Activated CD4-positive, alpha-beta T cell treated with anti-CD3 and anti-CD28 coated beads, Interleukin-2, amount 50 U/mL, for 16 hours (primary cell): ENCODE measurements around the gene GUCA1C.

ENCODE experiments used
- DNase-seq: peaks from one replicate; pipeline ENCODE4 v3.0.0-alpha.2; 2020

GUCA1C gene, protein sequence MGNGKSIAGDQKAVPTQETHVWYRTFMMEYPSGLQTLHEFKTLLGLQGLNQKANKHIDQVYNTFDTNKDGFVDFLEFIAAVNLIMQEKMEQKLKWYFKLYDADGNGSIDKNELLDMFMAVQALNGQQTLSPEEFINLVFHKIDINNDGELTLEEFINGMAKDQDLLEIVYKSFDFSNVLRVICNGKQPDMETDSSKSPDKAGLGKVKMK

DNA sequence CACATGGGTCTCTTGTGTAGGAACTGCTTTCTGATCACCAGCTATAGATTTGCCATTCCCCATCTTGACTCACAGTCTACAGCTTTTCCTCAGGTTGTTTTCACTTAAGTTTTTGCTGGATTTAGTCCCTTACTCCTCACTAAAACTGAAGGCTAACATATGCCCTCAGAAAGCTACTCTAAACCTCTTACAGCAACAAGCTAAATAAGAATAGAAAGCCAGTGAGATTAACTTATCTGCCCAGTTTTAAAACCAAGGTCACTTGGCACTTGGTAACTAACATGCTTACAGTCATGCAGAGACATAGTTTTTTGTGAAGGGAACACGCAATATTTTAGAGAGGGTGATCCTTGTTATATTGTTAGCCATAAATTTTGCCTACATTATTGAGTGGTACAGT, at the start of gene GUCA1C:
Gene GUCA1C, minus strand, starts transcription at position 180 of the 400 bp plus-strand sequence. Its CDS starts 117 bp downstream, at position 63.
- DNase-seq, result no peak

- DNase-seq, result no peak
Observed at GRCh38 chr3:108998436-108998835, 44.8 kb upstream of the GUCA1C start.

- DNase-seq, result no peak
Observed at GRCh38 chr3:108985844-108986243, 32.2 kb upstream of the GUCA1C start.

DNA sequence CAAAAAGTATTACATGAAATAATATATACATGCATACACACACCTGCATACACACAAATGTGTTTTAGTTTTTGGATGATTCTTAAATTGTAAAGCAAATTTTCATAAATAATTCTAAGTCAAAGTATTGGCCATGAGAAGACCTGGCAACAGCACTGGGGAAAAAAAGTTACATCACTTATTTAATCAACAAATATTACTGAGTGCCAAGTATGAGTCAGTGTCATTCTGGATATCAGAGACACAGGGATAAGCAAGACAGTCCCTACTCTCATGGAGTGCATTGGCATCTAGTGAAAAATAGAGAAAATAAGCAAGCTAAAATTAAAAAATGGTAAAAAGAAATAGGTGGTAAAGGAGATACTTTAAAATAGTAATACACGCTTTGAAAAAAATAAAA, 29.4 kb upstream of the GUCA1C start:
- DNase-seq, result no peak

DNA sequence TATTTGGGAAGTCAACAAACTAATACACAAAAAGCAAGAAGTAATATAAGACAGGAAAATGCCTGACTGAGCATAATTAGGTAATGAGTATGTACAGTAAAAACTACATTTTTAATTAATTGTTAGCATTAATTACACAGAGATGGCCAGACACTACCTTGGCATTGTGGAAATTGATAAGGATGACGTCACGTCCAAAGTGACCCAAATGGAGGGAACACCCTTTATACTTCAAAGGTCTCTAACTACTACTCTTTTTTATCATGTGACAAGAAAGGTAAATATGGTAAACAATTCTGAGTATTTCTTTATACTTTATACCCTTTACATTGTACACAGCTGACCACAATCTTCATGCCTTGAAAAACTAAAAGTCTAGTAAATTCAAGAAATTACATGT, 22.4 kb upstream of the GUCA1C start:
- DNase-seq, result no peak

DNA sequence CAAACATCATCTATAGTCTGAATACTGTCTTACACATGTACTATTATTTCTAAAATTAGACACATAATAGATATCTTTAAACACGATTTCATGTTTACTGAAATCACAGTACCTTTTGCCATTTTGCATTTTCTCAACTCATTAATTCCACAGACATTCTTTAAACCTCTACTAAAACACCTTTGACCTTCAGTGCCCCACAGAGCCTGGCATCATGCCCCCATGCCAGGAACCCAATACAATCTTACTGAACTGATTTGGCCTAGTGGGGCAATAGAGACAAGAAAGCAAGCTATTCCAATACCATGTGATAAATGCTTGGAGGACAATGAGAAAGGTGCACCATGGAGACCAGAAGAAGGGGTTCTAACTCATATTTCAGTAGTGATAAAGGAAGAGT, 19.3 kb upstream of the GUCA1C start:
- no peak for DNase-seq

DNA sequence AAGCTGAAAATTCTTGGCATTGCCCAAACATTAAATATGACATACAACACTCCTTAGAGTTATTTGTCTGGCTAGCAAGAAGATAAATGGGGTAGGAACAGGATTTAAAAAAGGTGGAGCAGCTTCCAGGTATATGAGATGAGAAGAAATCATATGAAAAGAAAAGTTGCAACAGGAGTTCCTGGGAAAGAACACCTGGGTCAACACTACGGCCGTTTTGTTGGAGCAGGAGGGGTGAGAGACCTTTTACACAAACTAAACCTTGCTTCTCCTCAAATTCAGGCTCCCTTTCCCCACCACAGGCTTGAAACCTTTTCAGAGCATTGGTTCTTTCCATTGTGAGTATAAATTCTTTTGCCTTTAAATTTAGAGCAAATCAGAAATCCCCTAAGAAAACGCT, 18.8 kb upstream of the GUCA1C start:
- no peak for DNase-seq

- no peak for DNase-seq
Observed at GRCh38 chr3:108970561-108970960, 16.9 kb upstream of the GUCA1C start.

DNA sequence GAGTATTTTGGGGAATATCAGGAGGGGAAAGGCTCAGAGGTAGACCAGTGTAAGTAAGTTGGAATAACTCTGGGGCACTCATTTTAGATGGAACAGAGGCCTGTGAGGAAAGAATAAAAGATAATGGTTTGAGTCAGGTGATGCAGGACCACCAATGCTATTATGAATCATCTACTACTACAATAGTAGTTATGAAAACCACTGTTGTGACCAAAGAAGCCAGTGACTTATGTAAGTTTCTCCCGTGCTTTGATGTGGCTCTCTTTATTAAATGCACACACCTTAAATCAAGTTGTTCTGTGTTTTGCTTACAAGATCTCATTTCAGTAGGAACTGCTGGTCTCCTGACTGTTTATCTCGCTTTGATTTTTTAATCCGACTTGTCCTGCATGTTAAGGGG, 13.1 kb upstream of the GUCA1C start:
- DNase-seq, result peak; percentile 14

- no peak for DNase-seq
Observed at GRCh38 chr3:108959017-108959416, 5.3 kb upstream of the GUCA1C start.

GRCh38 chr3:108953210-108953609, 469 bp downstream of the GUCA1C start:
- DNase-seq, result no peak

GRCh38 chr3:108951820-108952501, 1.7 kb downstream of the GUCA1C start:
- DNase-seq, result no peak

GRCh38 chr3:108947855-108948254, 5.8 kb downstream of the GUCA1C start:
- DNase-seq, result no peak

DNA sequence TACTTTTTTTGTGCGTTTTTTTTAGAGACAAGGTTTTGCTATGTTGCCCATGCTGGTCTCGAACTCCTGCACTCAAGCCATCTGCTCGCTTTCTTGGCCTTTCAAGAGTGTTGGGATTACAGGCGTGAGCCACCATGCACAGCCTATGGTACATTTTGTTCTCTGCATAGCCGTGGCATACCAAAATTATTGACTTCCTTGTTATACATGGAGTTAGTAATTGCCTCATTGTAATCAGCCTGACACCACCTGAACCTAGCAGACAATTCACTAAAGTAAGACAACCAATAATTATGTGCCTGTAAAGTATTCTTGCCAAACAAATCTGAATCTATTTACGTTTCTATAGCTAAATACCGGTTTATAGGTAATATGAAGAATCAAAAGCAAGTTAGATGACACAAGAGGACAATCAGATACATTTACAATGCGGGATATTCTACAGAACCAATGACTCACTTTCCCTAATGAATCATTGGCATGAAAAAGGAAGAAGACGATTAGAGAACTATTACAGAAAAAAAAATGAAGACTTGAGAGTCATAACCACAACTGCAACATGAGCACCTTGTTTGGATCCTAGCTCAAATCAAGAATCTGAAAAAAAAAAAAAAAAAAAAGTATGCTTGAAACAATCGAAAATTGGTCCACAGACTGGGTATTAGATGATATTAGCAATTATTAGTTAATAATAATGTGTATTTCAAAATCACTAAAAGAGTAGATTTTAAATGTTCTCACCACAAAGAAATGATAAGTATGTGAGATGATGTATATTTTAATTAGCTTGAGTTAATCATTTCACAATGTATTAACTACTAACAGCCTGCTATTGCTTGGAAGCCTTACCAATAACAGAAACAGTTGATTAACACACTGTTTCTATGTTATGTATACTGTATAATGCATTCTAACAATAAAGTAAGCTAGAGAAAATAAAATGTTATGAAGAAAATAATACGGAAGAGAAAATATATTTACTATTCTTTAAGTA, 7.1 kb downstream of the GUCA1C start:
- no peak for DNase-seq

DNA sequence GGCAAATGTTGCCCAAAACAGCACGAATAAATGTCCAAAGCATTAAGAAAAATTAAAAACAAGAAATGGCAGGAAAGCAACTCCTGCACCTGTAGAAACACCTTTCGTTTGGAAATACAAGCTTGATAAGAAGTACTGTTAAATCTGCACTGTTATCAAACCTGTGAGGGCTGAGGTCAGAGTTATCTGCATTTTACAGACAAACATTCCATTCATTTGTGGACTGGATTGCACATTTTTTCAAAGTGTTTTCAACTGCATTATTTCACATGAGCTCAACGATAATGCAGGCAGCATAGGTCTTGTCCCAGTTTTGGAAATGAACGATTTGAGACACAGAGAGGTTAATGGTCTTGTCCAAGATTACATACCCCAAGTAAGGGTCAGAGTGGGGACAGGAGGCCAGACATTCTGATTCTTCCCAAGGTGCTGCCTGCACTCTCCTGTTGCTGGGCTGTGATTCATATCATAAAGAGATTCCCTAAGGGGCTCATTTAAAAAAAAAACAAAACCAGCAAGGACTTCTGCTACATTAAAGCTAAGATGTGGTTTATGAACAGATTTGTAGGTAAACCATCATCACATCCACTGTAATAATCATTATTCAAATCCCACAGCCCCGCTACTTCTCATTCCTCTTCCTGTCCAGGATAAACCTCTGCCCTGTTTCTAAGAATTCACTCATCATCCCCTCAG, 13.0 kb downstream of the GUCA1C start:
- no peak for DNase-seq

- no peak for DNase-seq
Observed at GRCh38 chr3:108940166-108940565, 13.5 kb downstream of the GUCA1C start.

DNA sequence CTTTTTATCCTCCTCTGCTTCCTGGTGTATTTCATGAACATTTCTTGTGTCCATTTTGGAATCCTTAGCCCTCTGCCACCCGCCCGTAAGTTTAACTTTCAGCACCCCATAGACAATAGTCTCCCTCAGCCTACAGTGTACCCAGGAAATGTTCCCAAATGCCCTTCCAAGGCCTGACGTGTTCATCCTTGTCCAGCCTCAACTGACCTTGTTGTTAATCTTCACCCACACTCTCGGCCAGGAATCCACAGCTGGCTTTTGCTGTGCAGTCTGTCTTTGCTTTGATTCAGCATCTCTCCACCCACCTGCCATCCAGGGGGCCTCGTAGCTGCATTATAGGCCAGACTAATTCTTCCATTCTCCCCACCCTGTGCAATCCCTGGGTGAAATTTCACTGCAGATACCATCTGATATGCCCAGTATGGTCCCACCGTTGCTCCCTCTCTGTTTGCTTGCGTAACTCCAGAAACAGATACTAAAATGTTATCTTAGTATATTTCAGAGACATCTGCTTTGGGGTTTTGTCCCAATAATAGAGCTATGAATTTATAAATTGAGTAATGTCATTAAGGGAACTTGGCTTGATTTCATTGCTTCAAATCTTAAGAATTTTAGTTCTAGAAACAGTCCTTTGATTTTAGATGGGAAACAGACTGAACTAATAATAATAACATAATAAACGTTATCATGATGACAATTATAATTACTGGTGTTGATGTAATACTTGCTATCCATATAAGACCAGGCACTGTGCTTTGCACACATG, 16.6 kb downstream of the GUCA1C start:
- no peak for DNase-seq

- DNase-seq, result no peak
Observed at GRCh38 chr3:108931035-108931434, 22.6 kb downstream of the GUCA1C start.

DNA sequence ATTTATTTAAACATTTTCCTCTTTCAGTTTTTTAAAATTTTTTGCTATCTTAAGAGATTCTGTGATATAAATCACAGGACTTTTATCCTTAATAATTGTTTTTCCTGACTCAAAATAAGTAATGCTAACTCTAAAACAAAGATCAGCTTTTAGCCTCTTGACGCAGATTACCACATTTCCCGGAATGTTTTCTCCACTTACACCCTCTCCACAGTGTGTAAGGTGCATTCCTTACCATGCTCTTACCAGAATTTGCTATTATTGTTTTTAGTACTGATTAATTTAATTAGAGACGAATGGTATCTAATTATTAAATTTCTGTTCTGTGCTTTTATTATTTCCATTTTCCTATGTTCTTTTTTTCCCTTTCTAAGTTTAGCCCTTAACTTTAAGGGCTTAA, 34.8 kb downstream of the GUCA1C start:
- DNase-seq, result no peak

- peak; percentile 83 for DNase-seq
Observed at GRCh38 chr3:108914774-108915641, 38.7 kb downstream of the GUCA1C start.

DNA sequence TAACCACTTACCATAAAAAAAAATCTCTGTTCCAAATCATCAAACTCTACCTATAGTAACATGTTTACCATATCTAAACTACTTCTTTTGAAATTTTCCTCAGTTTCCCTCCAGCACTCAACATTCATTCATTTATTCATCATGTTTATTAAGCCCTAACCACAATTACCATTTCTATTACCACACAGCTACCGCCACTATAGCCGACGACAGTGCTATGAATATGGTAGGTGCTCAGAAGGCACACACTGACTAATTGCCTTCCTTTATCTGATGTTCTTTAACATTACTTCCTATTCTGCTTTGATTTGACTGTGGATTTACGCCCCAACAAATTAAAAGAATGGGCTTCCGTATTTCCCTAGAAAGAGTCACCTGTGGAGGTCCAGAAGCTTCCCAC, 43.9 kb downstream of the GUCA1C start:
- no peak for DNase-seq
